Chondrocyte (in vitro differentiated cells): ENCODE results near the gene USP49. TPM values are rescaled to one million over a fixed set of nuclear protein-coding genes. Genes with fewer than 3 reads are reported as not detected.
"Not testable (repeated sequence)": the region's sequence is repeated elsewhere in the genome, so short reads cannot be mapped to it uniquely, and the experiment has no call there.

Experiments
- DNase-seq: peaks from one replicate; pipeline ENCODE4 v3.0.0; 2021; ENCODE audit warnings: mixed read lengths, low spot score
- H3K27ac Mint-ChIP-seq: one replicate; pipeline ENCODE4 v1.8.0; 2021; ENCODE audit warnings: mild to moderate bottlenecking, moderate library complexity, mixed read lengths; ENCODE audit not compliant: unreplicated experiment
- H3K27me3 Mint-ChIP-seq: 2 replicates; pipeline ENCODE4 v1.8.0; 2021; ENCODE audit warnings: low read depth, mixed read lengths
- H3K36me3 Mint-ChIP-seq: 2 replicates; pipeline ENCODE4 v1.8.0; 2021; ENCODE audit warnings: low read depth, mixed read lengths
- H3K4me1 Mint-ChIP-seq: 2 replicates; pipeline ENCODE4 v1.8.0; 2021; ENCODE audit warnings: low read depth, mild to moderate bottlenecking, mixed read lengths
- H3K4me3 Mint-ChIP-seq: one replicate; pipeline ENCODE4 v1.8.0; 2021; ENCODE audit warnings: mild to moderate bottlenecking, moderate library complexity, mixed read lengths; ENCODE audit not compliant: unreplicated experiment
- H3K9me3 Mint-ChIP-seq: 2 replicates; pipeline ENCODE4 v1.8.0; 2021; ENCODE audit warnings: low read depth, mixed read lengths
- total RNA-seq: library from RNA; stranded (reverse); gene quantifications from 3 replicates; pipeline ENCODE4 v1.2.1, GENCODE V29; 2021
- TF ChIP-seq, protein P1 (sequence below): fragments of 200-600 bp; sonication (generic); IDR thresholded peaks from 2 replicates; pipeline ENCODE4 v1.5.0; 2021; ENCODE audit warnings: antibody characterized with exemption, mild to moderate bottlenecking, moderate library complexity

The USP49 gene
- total RNA-seq, 1 donor from 2014 or later = 3.5 TPM

DNA sequence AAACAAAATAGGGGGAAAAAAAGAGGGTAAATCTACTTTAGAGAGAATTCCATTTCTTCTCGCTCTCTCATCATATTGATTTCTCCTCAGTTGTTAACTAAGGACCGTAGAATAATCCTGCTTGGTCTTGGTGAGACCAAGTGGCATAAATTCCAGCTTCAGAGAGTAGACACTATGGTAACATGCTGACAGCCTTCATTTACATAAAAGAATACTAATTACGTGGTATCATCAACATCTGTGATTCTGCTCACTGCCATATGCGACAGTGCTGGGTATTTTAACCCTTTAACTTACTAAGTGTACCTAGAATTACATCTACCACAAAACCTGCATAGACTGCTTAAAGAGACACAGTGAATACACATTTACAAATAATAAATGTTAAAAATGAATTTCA is 80.5 kb downstream of the USP49 start:
- Mint-ChIP-seq H3K9me3 (no peaks in the 10 kb centered on the region), H3K4me3 (no peak overlapping the region), H3K27me3 (no peaks in the 10 kb centered on the region), H3K27ac (no peak overlapping the region), H3K4me1 (peaks cover 11% of the 10 kb centered on the region), H3K36me3 (no peaks in the 10 kb centered on the region)
- DNase-seq = no peak
- TF ChIP-seq, protein P1, sequence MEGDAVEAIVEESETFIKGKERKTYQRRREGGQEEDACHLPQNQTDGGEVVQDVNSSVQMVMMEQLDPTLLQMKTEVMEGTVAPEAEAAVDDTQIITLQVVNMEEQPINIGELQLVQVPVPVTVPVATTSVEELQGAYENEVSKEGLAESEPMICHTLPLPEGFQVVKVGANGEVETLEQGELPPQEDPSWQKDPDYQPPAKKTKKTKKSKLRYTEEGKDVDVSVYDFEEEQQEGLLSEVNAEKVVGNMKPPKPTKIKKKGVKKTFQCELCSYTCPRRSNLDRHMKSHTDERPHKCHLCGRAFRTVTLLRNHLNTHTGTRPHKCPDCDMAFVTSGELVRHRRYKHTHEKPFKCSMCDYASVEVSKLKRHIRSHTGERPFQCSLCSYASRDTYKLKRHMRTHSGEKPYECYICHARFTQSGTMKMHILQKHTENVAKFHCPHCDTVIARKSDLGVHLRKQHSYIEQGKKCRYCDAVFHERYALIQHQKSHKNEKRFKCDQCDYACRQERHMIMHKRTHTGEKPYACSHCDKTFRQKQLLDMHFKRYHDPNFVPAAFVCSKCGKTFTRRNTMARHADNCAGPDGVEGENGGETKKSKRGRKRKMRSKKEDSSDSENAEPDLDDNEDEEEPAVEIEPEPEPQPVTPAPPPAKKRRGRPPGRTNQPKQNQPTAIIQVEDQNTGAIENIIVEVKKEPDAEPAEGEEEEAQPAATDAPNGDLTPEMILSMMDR = no peak

DNA sequence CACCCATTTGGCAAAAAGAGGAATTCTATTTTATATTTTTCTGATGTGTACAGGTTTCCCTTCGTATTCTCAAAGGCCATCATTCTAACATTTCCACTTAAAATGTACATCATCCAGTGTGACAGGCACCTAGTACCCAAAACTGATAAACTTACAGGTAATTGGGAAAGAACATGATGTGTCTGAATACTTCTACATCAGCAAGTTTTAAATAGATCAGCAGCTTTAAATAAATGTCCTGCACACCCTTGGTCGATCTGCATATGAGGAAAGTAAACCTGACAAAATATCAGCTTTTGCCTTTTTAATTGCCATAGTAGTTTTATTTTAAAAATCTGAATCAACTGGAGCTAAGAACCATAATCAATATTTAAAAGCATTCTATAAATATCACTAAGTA is 81.2 kb downstream of the USP49 start:
- Mint-ChIP-seq H3K4me3 (no peak overlapping the region), H3K4me1 (peaks cover 11% of the 10 kb centered on the region), H3K27me3 (no peaks in the 10 kb centered on the region), H3K27ac (no peak overlapping the region), H3K9me3 (no peaks in the 10 kb centered on the region), H3K36me3 (no peaks in the 10 kb centered on the region)
- no peak for DNase-seq
- TF ChIP-seq, protein P1 = no peak

DNA sequence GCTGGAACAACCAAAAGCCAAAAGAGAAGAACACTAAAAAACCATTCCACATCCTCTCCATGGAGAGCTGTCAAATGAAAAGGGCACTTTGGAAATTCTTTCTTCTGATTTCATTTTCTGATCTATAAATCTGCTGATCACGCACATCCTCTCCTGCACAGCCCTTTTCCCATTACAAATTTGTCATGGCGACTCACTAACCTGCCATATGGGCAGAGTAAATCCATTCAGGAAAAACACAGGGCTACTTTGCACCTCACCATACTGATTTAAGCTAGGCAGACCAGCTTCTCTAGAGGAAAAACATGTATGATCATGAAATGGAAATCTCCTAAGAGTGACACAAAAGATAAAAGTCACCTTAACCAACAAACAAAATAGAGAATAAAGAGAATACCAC is 81.7 kb downstream of the USP49 start:
- no peak overlapping the region for H3K4me3 Mint-ChIP-seq
- DNase-seq = no peak
- H3K9me3 Mint-ChIP-seq = no peaks in the 10 kb centered on the region
- no peaks in the 10 kb centered on the region for H3K27me3 Mint-ChIP-seq
- no peaks in the 10 kb centered on the region for H3K36me3 Mint-ChIP-seq
- peaks cover 11% of the 10 kb centered on the region for H3K4me1 Mint-ChIP-seq
- no peak overlapping the region for H3K27ac Mint-ChIP-seq
- TF ChIP-seq, protein P1 = no peak

DNA sequence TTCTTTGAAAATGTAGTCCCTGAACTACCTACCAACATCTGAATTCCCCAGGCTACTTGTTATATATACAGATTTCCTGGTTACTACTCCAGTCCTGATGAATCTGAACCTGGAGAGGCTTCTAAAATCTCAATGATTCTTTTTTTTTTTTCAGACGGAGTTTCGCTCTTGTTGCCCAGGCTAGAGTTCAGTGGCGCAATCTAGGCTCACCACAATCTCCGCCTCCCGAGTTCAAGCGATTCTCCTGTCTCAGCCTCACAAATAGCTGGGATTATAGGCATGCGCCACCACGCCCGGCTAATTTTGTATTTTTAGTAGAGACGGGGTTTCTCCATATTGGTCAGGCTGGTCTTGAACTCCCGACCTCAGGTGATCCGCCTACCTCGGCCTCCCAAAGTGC is 83.2 kb downstream of the USP49 start:
- H3K4me3 Mint-ChIP-seq, H3K27me3 Mint-ChIP-seq, H3K9me3 Mint-ChIP-seq, H3K36me3 Mint-ChIP-seq, DNase-seq, H3K27ac Mint-ChIP-seq: not testable (repeated sequence)
- H3K4me1 Mint-ChIP-seq = peaks cover 11% of the 10 kb centered on the region

DNA sequence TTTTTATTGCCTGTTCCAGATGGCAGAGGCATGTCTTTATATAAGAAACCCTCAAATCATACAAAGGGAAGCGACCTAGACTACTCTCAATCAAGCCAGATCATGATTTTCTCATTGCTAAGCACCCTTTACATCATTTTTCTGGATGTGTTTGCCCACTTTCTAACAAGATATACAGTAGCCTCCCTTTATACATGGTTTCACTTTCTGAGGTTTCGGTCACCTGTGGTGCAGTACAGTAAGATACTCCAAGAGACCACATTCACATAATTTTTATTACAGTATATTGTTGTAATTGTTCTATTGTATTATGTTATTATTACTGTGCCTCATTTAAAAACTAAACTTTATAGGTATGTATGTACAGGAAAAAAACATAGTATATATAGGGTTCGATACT is 84.1 kb downstream of the USP49 start:
- Mint-ChIP-seq H3K9me3 (no peaks in the 10 kb centered on the region), H3K4me3 (no peak overlapping the region), H3K27me3 (no peaks in the 10 kb centered on the region), H3K27ac (no peak overlapping the region), H3K4me1 (peaks cover 8% of the 10 kb centered on the region), H3K36me3 (no peaks in the 10 kb centered on the region)
- TF ChIP-seq, protein P1 = no peak
- DNase-seq = no peak
